ENCODE measurements around the gene OR12D1.

DNA sequence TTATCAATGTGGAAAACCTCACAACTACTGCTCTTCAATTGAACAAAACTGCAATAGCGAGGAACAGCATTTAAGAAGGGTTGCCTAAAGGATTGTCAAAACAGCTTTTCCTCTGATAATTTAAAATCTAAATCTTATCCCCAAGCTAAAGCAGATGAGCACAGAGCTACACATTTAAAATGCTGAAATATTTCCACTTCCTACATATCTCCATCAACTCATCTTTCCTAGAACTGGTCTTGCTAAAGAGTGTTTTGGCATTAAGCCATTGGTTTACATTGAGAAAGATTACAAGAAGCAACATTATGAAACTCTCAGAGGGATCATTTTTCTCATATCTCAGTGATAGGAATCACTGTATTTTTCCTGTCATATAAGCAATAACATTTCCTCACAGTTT lies 28.0 kb downstream of the OR12D1 start:
- TF ChIP-seq, protein P1, sequence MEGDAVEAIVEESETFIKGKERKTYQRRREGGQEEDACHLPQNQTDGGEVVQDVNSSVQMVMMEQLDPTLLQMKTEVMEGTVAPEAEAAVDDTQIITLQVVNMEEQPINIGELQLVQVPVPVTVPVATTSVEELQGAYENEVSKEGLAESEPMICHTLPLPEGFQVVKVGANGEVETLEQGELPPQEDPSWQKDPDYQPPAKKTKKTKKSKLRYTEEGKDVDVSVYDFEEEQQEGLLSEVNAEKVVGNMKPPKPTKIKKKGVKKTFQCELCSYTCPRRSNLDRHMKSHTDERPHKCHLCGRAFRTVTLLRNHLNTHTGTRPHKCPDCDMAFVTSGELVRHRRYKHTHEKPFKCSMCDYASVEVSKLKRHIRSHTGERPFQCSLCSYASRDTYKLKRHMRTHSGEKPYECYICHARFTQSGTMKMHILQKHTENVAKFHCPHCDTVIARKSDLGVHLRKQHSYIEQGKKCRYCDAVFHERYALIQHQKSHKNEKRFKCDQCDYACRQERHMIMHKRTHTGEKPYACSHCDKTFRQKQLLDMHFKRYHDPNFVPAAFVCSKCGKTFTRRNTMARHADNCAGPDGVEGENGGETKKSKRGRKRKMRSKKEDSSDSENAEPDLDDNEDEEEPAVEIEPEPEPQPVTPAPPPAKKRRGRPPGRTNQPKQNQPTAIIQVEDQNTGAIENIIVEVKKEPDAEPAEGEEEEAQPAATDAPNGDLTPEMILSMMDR (IDR thresholded peaks at IDR 0.05): no peak
- no peak for TF ChIP-seq POLR2A (IDR thresholded peaks at IDR 0.05)
